ENCODE data around the gene NFKB2. TPM values are rescaled to one million over a fixed set of nuclear protein-coding genes. Genes with fewer than 3 reads are reported as not detected.
A peak's percentile ranks its signal among the peaks of the same experiment; 100 is the strongest.

The NFKB2 gene
- total RNA-seq, 2 donors from 2014 or later: 29.3 to 44.5 TPM

DNA sequence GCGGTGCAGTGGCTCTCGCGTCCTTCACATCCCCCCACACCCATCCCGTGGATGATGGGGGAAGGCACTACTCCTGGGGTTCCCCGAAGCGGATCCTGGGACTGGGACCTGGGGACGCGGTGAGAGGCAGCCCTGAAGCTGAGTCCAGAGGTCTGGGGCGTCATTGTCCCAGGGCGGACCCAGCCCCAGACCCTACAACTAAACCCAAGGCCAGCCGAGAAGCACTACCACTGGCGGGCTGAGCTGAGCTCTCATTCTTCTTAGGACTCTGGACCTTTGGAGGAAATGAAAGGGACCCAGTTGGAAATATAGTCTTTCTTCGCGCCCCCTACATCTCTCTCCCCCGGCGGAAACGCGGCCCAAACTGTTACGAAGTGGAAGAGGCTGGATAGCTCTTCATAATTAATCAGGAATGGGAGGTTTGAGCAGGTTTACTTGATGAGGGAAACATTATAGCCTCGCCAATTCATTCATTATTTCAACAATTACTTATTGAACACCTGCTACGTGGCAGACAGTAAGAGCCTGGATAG lies 24.7 kb downstream of the NFKB2 start:
- Histone ChIP-seq H3K36me3 (no peaks in the 10 kb centered on the region), H3K27ac (peak overlapping the region; percentile 88), H3K4me1 (peaks cover 15% of the 10 kb centered on the region), H3K4me3 (peak overlapping the region; percentile 71), H3K9ac (ENCODE audit: low read depth in 2 of 2, low read length in 2 of 2) (peak overlapping the region; percentile 60 to 95), H3K9me3 (no peaks in the 10 kb centered on the region), H3K27me3 (no peaks in the 10 kb centered on the region)
- DNase-seq: no peak
- TF ChIP-seq, protein P1, sequence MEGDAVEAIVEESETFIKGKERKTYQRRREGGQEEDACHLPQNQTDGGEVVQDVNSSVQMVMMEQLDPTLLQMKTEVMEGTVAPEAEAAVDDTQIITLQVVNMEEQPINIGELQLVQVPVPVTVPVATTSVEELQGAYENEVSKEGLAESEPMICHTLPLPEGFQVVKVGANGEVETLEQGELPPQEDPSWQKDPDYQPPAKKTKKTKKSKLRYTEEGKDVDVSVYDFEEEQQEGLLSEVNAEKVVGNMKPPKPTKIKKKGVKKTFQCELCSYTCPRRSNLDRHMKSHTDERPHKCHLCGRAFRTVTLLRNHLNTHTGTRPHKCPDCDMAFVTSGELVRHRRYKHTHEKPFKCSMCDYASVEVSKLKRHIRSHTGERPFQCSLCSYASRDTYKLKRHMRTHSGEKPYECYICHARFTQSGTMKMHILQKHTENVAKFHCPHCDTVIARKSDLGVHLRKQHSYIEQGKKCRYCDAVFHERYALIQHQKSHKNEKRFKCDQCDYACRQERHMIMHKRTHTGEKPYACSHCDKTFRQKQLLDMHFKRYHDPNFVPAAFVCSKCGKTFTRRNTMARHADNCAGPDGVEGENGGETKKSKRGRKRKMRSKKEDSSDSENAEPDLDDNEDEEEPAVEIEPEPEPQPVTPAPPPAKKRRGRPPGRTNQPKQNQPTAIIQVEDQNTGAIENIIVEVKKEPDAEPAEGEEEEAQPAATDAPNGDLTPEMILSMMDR (IDR thresholded peaks at IDR 0.05): no peak
- intact Hi-C loops (cut with DNase I): loop anchor here (5.0 kb wide), 1 partner anchor 62 kb away; no protein-coding TSS in a partner anchor

DNA sequence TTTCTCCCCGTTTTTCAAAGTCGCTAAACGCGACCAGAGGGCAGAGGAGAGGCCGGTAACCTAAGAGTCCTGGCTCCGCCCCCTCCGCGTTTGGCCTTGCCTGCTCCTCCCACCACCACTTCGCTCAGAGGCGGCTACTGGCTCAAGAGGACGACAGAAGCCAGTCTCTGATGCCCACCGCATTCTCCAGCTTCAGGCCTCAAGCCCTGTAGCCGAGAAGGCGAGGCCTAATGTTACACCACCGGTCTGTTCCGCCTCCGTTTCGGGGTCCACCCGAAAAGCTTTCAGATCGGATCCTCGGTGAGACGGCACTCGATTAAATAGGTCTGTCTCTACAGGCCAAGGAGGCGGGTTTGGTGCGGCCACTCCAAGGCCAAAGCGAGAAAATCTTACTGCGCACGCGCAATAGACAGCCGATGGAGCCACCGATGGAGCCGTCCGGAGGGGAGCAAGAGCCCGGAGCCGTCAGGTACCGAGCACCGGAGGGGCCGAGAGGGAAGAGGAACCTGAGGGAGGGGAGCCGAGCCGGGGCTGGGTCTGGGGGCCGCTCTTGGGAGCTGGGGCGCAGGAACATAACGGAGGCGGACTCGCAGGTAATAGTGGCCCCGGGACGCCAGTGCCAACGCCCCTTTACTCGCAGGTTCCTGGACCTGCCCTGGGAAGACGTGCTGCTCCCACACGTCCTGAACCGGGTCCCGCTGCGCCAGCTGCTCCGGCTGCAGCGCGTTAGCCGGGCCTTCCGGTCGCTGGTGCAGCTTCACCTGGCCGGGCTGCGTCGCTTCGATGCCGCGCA lies 25.4 kb downstream of the NFKB2 start, which contains the start of gene FBXL15:
Gene FBXL15 (plus strand): TSS at position 123 of the 793 bp plus-strand sequence. CDS start 294 bp downstream, at position 417.
- intact Hi-C loops (cut with DNase I): loop anchor here (5.0 kb wide), 1 partner anchor 61 kb away; no protein-coding TSS in a partner anchor
- Histone ChIP-seq H3K4me3 (peak within 1 kb of the TSS; percentile 71), H3K36me3 (no peaks in the 10 kb centered on the region), H3K27me3 (no peaks in the 10 kb centered on the region), H3K9ac (ENCODE audit: low read depth in 2 of 2, low read length in 2 of 2) (peak within 1 kb of the TSS; percentile 88 to 95), H3K9me3 (no peaks in the 10 kb centered on the region), H3K27ac (peak within 1 kb of the TSS; percentile 88), H3K4me1 (peaks cover 15% of the 10 kb centered on the region)
- TF ChIP-seq, protein P1 (IDR thresholded peaks at IDR 0.05): no peak
- DNase-seq: peak; percentile 97

DNA sequence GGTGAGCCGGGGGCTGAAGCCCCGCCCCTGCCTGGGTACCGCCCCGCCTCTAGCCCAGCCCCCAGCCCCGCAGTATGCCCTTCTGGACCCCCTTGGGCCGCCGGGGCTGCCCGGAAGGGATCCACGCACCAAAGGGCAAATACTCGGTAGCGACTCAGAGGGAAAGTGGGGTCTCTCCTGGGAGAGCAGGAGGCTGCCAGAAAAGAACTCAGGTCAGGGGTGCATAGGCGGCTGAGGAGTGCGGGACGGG lies 25.9 kb downstream of the NFKB2 start:
- DNase-seq: no peak
- H3K4me1 ChIP-seq: peaks cover 15% of the 10 kb centered on the region
- peak overlapping the region; percentile 71 for H3K4me3 ChIP-seq
- intact Hi-C loops (cut with DNase I): loop anchor here (5.0 kb wide), 1 partner anchor 61 kb away; no protein-coding TSS in a partner anchor
- TF ChIP-seq, protein P1 (IDR thresholded peaks at IDR 0.05): no peak
- H3K27ac ChIP-seq: peak overlapping the region; percentile 88
- no peaks in the 10 kb centered on the region for H3K9me3 ChIP-seq
- no peaks in the 10 kb centered on the region for H3K36me3 ChIP-seq
- no peaks in the 10 kb centered on the region for H3K27me3 ChIP-seq
- H3K9ac ChIP-seq (ENCODE audit: low read depth in 2 of 2, low read length in 2 of 2): peak overlapping the region; percentile 88 to 95

DNA sequence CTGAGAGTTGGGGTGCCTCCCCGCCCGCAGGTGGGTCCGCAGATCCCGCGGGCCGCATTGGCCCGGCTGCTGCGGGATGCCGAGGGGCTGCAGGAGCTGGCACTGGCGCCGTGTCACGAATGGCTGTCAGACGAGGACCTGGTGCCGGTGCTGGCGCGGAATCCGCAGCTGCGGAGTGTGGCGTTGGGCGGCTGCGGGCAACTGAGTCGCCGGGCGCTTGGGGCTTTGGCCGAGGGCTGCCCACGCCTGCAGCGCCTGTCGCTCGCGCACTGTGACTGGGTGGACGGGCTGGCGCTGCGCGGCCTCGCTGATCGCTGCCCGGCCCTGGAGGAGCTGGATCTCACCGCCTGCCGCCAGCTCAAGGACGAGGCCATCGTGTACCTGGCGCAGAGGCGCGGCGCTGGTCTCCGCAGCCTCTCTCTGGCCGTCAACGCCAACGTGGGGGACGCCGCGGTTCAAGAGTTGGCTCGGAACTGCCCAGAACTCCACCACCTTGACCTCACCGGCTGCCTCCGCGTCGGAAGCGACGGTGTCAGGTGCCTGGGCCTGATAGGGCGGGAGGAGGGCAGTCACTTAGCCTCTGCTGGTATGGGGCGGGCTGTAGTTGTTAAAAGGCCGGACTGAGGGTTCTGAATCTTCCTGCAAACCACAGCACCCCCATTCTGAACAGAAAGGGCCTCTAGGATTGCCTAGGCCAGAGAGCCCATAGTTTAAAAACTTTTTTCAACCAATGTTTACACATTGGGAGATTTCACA lies 26.4 kb downstream of the NFKB2 start:
- Histone ChIP-seq H3K36me3 (no peaks in the 10 kb centered on the region), H3K4me1 (peaks cover 15% of the 10 kb centered on the region), H3K4me3 (peak overlapping the region; percentile 71), H3K9me3 (no peaks in the 10 kb centered on the region), H3K27me3 (no peaks in the 10 kb centered on the region), H3K27ac (peak overlapping the region; percentile 88), H3K9ac (ENCODE audit: low read depth in 2 of 2, low read length in 2 of 2) (peak overlapping the region; percentile 88 to 95)
- DNase-seq: peak; percentile 67
- intact Hi-C loops (cut with DNase I): loop anchor here (5.0 kb wide), 1 partner anchor 60 kb away; no protein-coding TSS in a partner anchor
- TF ChIP-seq, protein P1 (IDR thresholded peaks at IDR 0.05): no peak

DNA sequence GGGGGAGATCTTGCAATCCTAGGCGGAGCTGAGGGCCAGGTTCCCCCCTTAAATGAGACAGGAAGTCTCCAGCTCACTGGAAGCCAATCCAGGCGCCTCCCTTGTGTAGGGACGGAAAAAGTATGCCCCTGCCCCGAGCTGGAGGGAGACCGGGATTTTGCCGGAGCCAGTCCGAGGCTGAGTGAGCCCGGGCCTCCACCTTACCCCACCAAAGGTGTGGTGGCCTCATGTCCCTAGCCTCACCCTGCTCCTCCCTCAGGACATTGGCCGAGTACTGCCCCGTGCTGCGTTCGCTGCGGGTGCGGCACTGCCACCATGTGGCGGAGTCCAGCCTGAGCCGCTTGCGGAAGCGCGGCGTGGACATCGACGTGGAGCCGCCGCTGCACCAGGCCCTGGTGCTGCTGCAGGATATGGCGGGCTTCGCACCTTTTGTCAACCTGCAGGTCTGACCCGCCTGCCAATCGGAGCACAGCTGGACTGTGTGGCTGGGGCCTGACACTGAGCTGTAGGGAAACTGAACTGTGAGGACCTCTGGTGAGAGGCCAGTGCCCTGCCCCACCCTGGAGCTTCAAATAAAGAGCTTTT lies 27.1 kb downstream of the NFKB2 start:
- DNase-seq: peak; percentile 93
- H3K4me3 ChIP-seq: peak overlapping the region; percentile 71
- TF ChIP-seq, protein P1 (IDR thresholded peaks at IDR 0.05): peak; percentile 85
- H3K9me3 ChIP-seq: no peaks in the 10 kb centered on the region
- H3K9ac ChIP-seq (ENCODE audit: low read depth in 2 of 2, low read length in 2 of 2): peak overlapping the region; percentile 88 to 95
- H3K27ac ChIP-seq: peak overlapping the region; percentile 88
- no peaks in the 10 kb centered on the region for H3K27me3 ChIP-seq
- peaks cover 15% of the 10 kb centered on the region for H3K4me1 ChIP-seq
- H3K36me3 ChIP-seq: no peaks in the 10 kb centered on the region
- intact Hi-C loops (cut with DNase I): loop anchor here (5.0 kb wide), 1 partner anchor 60 kb away; no protein-coding TSS in a partner anchor
